BJ (cell line): ENCODE data around the gene AKAIN1. TPM values are rescaled to one million over a fixed set of nuclear protein-coding genes. Genes with fewer than 3 reads are reported as not detected.

Experiments
- CTCF ChIA-PET: fragments of 350-600 bp; formaldehyde crosslinking; extraction: SDS; loops from one replicate; lab custom pipeline; 2021; ENCODE audit warnings: antibody characterized with exemption, inconsistent platforms; lab: Yijun Ruan, JAX
- POLR2A ChIA-PET: fragments of 300-600 bp; sonication (Branson Sonifier 250); formaldehyde crosslinking; extraction: SDS; loops from one replicate; lab custom pipeline; 2021; ENCODE audit warnings: antibody characterized with exemption; lab: Charles Lee
- DNase-seq: peaks from one replicate; pipeline ENCODE4 v3.0.0-alpha.2; 2011; ENCODE audit warnings: low read depth
- H3K27me3 ChIP-seq: 2 replicates; pipeline ENCODE4 v1.6.0; 2011; ENCODE audit warnings: low read length; ENCODE audit not compliant: control insufficient read depth, insufficient read depth
- H3K36me3 ChIP-seq: 2 replicates; pipeline ENCODE4 v1.5.1; 2011; ENCODE audit warnings: low read length; ENCODE audit not compliant: control insufficient read depth, insufficient read depth
- H3K4me3 ChIP-seq: 2 replicates; pipeline ENCODE4 v1.5.1; 2011; ENCODE audit warnings: low read depth, mild to moderate bottlenecking, control low read depth, low read length
- CTCF ChIP-seq: IDR thresholded peaks from 2 replicates; pipeline ENCODE4 v1.5.1; 2011; ENCODE audit warnings: low read depth, mild to moderate bottlenecking, control low read depth, inconsistent platforms, low read length, moderate library complexity; ENCODE audit not compliant: insufficient read depth
- polyA plus RNA-seq: library from polyadenylated mRNA; depleted of rRNA; stranded (reverse); fragments of >200 nt; gene quantifications from 2 replicates; pipeline ENCODE4 v1.2.3, GENCODE V29; 2011

AKAIN1 gene
- polyA plus RNA-seq, 1 experiment = not detected

GRCh38 chr18:5237083-5237722 lies 40.1 kb upstream of the AKAIN1 start:
- H3K4me3 ChIP-seq = peak overlapping the region; percentile 86
- POLR2A ChIA-PET = interaction anchor here (1.4 kb wide), 1 partner anchor 59 kb away, joined by 10 read pairs; no protein-coding TSS in a partner anchor
- DNase-seq = no peak
- CTCF ChIA-PET = interaction anchor here (1.1 kb wide), 1 partner anchor 14 kb away, joined by 3 read pairs; no protein-coding TSS in a partner anchor
- no peaks in the 10 kb centered on the region for H3K27me3 ChIP-seq
- TF ChIP-seq CTCF = no peak
- no peaks in the 10 kb centered on the region for H3K36me3 ChIP-seq

GRCh38 chr18:5214583-5215351 lies 17.7 kb upstream of the AKAIN1 start:
- Histone ChIP-seq H3K4me3 (no peak overlapping the region), H3K36me3 (no peaks in the 10 kb centered on the region), H3K27me3 (no peaks in the 10 kb centered on the region)
- DNase-seq = no peak
- POLR2A ChIA-PET = no interaction called here
- TF ChIP-seq CTCF = no peak
- CTCF ChIA-PET = no interaction called here

- no peak for TF ChIP-seq CTCF
- ChIA-PET POLR2A (no interaction called here), CTCF (no interaction called here)
Measured at GRCh38 chr18:5207471-5208150, 10.6 kb upstream of the AKAIN1 start.

GRCh38 chr18:5198311-5198710 lies 1.3 kb upstream of the AKAIN1 start:
- ChIA-PET CTCF (no interaction called here), POLR2A (no interaction called here)
- no peak for DNase-seq
- H3K27me3 ChIP-seq = no peaks in the 10 kb centered on the region
- TF ChIP-seq CTCF = no peak
- no peak overlapping the region for H3K4me3 ChIP-seq
- H3K36me3 ChIP-seq = no peaks in the 10 kb centered on the region

More at GRCh38 chr18:5207471-5208150, 10.6 kb upstream of the AKAIN1 start:
- Histone ChIP-seq H3K27me3 (no peaks in the 10 kb centered on the region), H3K4me3 (no peak overlapping the region), H3K36me3 (no peaks in the 10 kb centered on the region)
- no peak for DNase-seq

GRCh38 chr18:5197461-5197860 lies 404 bp upstream of the AKAIN1 start:
- POLR2A ChIA-PET = no interaction called here
- CTCF ChIA-PET = no interaction called here
- Histone ChIP-seq H3K36me3 (no peaks in the 10 kb centered on the region), H3K4me3 (no peak overlapping the region), H3K27me3 (no peaks in the 10 kb centered on the region)
- no peak for DNase-seq
- TF ChIP-seq CTCF = no peak
